GM12864 (cell line): ENCODE results near the gene MT3.

Source experiments
- DNase-seq: peaks from one replicate; pipeline ENCODE4 v3.0.0-alpha.2; 2011; ENCODE audit warnings: low read depth
- H3K4me3 ChIP-seq: 2 replicates; pipeline ENCODE4 v1.5.1; 2011; ENCODE audit warnings: mild to moderate bottlenecking, low read depth, low read length, control low read depth
- CTCF ChIP-seq: IDR thresholded peaks from 2 replicates; pipeline ENCODE4 v1.5.1; 2011; ENCODE audit warnings: low read depth, mild to moderate bottlenecking, moderate library complexity, low read length, control low read depth, inconsistent platforms; ENCODE audit errors: missing control alignments

Gene MT3

GRCh38 chr16:56610017-56610608, 20.8 kb downstream of the MT3 start:
- no peak for DNase-seq
- peak overlapping the region; percentile 58 for H3K4me3 ChIP-seq
- TF ChIP-seq CTCF, result no peak

- H3K4me3 ChIP-seq, result no peak overlapping the region; the same call in 1 of the 2 replicates
- no peak for TF ChIP-seq CTCF
- no peak for DNase-seq
Measured at GRCh38 chr16:56610609-56611111, 21.3 kb downstream of the MT3 start.

DNA sequence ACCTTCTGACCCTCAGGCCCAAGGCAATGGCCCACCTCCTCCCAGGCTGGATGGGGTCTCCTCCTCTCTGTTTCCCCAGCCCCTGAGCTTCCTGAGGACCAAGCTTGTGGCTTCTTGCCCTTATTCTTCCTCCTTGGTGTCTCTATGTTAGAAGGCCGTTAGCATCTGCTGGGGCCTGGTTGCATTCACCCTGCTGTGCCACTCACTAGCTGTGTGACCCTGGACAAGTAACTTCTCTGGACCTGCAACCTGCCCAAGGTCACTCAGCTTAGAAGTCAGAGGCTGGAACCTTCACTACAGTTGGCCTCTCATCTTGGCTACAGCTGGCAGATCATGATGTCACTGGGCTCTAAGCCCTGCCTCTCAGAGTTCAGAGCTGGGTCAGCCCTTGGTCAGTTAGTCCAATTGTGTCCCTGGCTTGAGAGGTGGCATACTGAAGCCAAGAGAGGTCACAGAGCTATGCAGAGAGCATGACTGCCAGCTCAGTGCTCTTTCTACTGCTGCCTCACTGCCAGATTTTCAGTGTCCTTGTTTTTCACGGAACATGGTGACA, 22.0 kb downstream of the MT3 start:
- TF ChIP-seq CTCF, result no peak
- no peak overlapping the region for H3K4me3 ChIP-seq
- DNase-seq, result no peak

- no peak overlapping the region for H3K4me3 ChIP-seq
- no peak for DNase-seq
- no peak for TF ChIP-seq CTCF
Measured at GRCh38 chr16:56613706-56614105, 24.4 kb downstream of the MT3 start.

- H3K4me3 ChIP-seq, result no peak overlapping the region
- DNase-seq, result no peak
- no peak for TF ChIP-seq CTCF
Measured at GRCh38 chr16:56614549-56614991, 25.2 kb downstream of the MT3 start.

DNA sequence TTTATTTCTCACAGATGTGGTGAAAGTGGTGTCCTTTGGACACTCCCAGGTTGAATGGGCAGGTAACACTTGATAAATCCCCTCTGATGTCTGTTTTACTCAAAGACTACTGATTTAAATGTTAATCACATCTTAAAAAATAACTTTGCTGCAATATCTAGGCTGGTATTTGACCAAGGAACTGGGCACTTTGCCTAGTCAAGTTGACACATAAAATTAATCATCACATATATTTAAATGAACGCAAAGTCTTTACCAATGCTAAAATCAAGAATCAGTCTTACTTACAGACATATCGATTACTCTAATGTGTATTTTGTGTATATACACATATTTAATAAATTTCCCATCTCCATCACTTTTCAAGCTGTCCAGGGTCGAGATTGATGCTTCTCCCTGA, 26.0 kb downstream of the MT3 start:
- DNase-seq, result no peak
- no peak for TF ChIP-seq CTCF
- no peak overlapping the region for H3K4me3 ChIP-seq
